K562 (cell line): ENCODE data around the gene TMEM143. TPM values are rescaled to one million over a fixed set of nuclear protein-coding genes. Genes with fewer than 3 reads are reported as not detected.

Experiments
- ATAC-seq: fragments of 200-7000 bp; cut with Tn5 transposase; 3 replicates; pipeline ENCODE4 v1.9.1; 2020; ENCODE audit warnings: moderate library complexity
- BruUV-seq: library from RNA; stranded (reverse); fragments of 400-500 nt; replicated peaks from 2 replicates; lab custom pipeline; 2021; lab: Mats Ljungman, UMichigan
- CTCF ChIA-PET: fragments of 300-600 bp; formaldehyde crosslinking; extraction: SDS; loops from one replicate; lab custom pipeline; 2021; ENCODE audit warnings: low intra/inter-chr PET ratio; lab: Yijun Ruan, JAX
- POLR2A ChIA-PET: fragments of 300-600, 350-650 bp; sonication (Branson Sonifier 250); formaldehyde crosslinking; extraction: SDS; loops from one replicate; lab custom pipeline; 2021; ENCODE audit warnings: antibody characterized with exemption, inconsistent platforms; lab: Yijun Ruan, JAX
- DNase-seq, 4 experiments: peaks; one replicate each; pipeline versions ENCODE4 v3.0.0 to v3.0.0-alpha.2; 2011 to 2018; ENCODE audit warnings: low spot score in 3 of 4, mixed read lengths in 3 of 4; ENCODE audit errors: extremely low read depth in 1 of 4
- FAIRE-seq: peaks from 2 replicates; lab custom pipeline; 2011; peaks lifted over from hg19 to GRCh38; lab: Jason Lieb, UNC
- H2AFZ ChIP-seq: 2 replicates; pipeline ENCODE4 v1.6.0; 2011; ENCODE audit warnings: low read depth, low read length, control low read depth, inconsistent platforms
- H3K27ac ChIP-seq: fragments of 200-600 bp; 3 replicates; pipeline ENCODE4 v1.8.0; 2011; ENCODE audit warnings: low read depth, mild to moderate bottlenecking, control low read depth, inconsistent platforms, low read length, moderate library complexity, mixed read lengths; ENCODE audit errors: extremely low read depth
- H3K27me3 ChIP-seq, 2 experiments: fragments of 300-600 bp in 1 of 2; 2 replicates in 1 of 2; 3 replicates in 1 of 2; pipeline versions ENCODE4 v1.6.0 to v1.8.0; 2011; ENCODE audit warnings: inconsistent platforms in 2 of 2, low read length in 2 of 2, mild to moderate bottlenecking in 1 of 2, mixed read lengths in 1 of 2, moderate library complexity in 1 of 2; ENCODE audit not compliant: control insufficient read depth in 2 of 2, insufficient read depth in 2 of 2
- H3K36me3 ChIP-seq: fragments of 300-600 bp; 3 replicates; pipeline ENCODE4 v1.8.0; 2011; ENCODE audit warnings: mild to moderate bottlenecking, low read length, inconsistent platforms; ENCODE audit not compliant: control insufficient read depth, insufficient read depth
- H3K4me1 ChIP-seq, 2 experiments: fragments of 200-600 bp in 1 of 2; replicated peaks in 1 of 2; 2 replicates in 1 of 2; 3 replicates in 1 of 2; pipeline versions ENCODE4 v1.5.1 to v1.8.0; 2011; ENCODE audit warnings: inconsistent platforms in 2 of 2, low read length in 2 of 2, mild to moderate bottlenecking in 1 of 2, mixed read lengths in 1 of 2, moderate library complexity in 1 of 2; ENCODE audit not compliant: control insufficient read depth in 2 of 2, insufficient read depth in 2 of 2
- H3K4me2 ChIP-seq: 2 replicates; pipeline ENCODE4 v1.6.1; 2011; ENCODE audit warnings: low read length, control low read depth, inconsistent platforms, mixed read lengths; ENCODE audit not compliant: insufficient read depth
- H3K4me3 ChIP-seq: fragments of 200-600 bp; sonication (generic), shearing (Covaris generic); 2 replicates; pipeline ENCODE4 v1.5.1; 2016; ENCODE audit warnings: control low read depth, inconsistent platforms
- H3K79me2 ChIP-seq: fragments of 200-600 bp; 3 replicates; pipeline ENCODE4 v1.8.0; 2011; ENCODE audit warnings: low read length, inconsistent platforms; ENCODE audit not compliant: control insufficient read depth, insufficient read depth
- H3K9ac ChIP-seq, 2 experiments: 2 replicates each; pipeline versions ENCODE4 v1.6.0 to v1.6.1; 2011; ENCODE audit warnings: low read depth in 2 of 2, low read length in 2 of 2, control low read depth in 1 of 2, inconsistent platforms in 1 of 2, mild to moderate bottlenecking in 1 of 2, mixed read lengths in 1 of 2; ENCODE audit not compliant: insufficient read depth in 1 of 2
- H3K9me1 ChIP-seq: one replicate; pipeline ENCODE4 v1.6.0; 2011; ENCODE audit warnings: inconsistent platforms, mild to moderate bottlenecking, low read length, moderate library complexity; ENCODE audit not compliant: control insufficient read depth, insufficient read depth
- H3K9me3 ChIP-seq: replicated peaks from 2 replicates; pipeline ENCODE4 v1.5.1; 2011; ENCODE audit warnings: low read depth, low read length, inconsistent platforms; ENCODE audit not compliant: control insufficient read depth, insufficient read depth
- H4K20me1 ChIP-seq: replicated peaks from 2 replicates; pipeline ENCODE4 v1.6.1; 2011; ENCODE audit warnings: low read length, inconsistent platforms, mixed read lengths; ENCODE audit not compliant: control insufficient read depth, insufficient read depth
- CCAR2 ChIP-seq: fragments of 200-400 bp; formaldehyde crosslinking; IDR thresholded peaks from 2 replicates; pipeline ENCODE4 v1.6.1; 2017; ENCODE audit warnings: mild to moderate bottlenecking, low read depth, low read length
- CREM ChIP-seq: IDR thresholded peaks from 2 replicates; pipeline ENCODE4 v1.6.1; 2014; ENCODE audit warnings: antibody characterized with exemption, low read depth
- FOXK1 ChIP-seq: sonication (generic); formaldehyde crosslinking; IDR thresholded peaks from 2 replicates; pipeline ENCODE4 v1.8.0; 2022; ENCODE audit warnings: missing genetic modification reagents, mild to moderate bottlenecking, borderline replicate concordance
- MCM5 ChIP-seq: fragments of 450-650 bp; IDR thresholded peaks from 2 replicates; pipeline ENCODE4 v1.6.1; 2016; ENCODE audit warnings: low read depth
- MEIS2 ChIP-seq: fragments of 450-650 bp; IDR thresholded peaks from 2 replicates; pipeline ENCODE4 v1.6.1; 2014; ENCODE audit warnings: mild to moderate bottlenecking; ENCODE audit not compliant: partially characterized antibody
- MYBL2 ChIP-seq, 2 experiments: fragments of 450-650 bp in 1 of 2; sonication (generic) in 1 of 2; formaldehyde crosslinking in 1 of 2; IDR thresholded peaks; 2 replicates each; pipeline versions ENCODE4 v1.6.1 to v1.8.1; 2017 to 2022; ENCODE audit warnings: borderline replicate concordance in 1 of 2, inconsistent platforms in 1 of 2, low read depth in 1 of 2, mild to moderate bottlenecking in 1 of 2, missing genetic modification reagents in 1 of 2, moderate library complexity in 1 of 2
- NFXL1 ChIP-seq: fragments of 450-650 bp; formaldehyde crosslinking; IDR thresholded peaks from 2 replicates; pipeline ENCODE4 v1.4.0; 2021; ENCODE audit warnings: mild to moderate bottlenecking
- PHB2 ChIP-seq: fragments of 450-650 bp; IDR thresholded peaks from 2 replicates; pipeline ENCODE4 v1.6.1; 2017; ENCODE audit warnings: low read depth
- RBM39 ChIP-seq: fragments of 200-400 bp; formaldehyde crosslinking; optimal IDR thresholded peaks from 2 replicates; pipeline ENCODE3; 2018; ENCODE audit warnings: low read depth, low read length
- STAT5B ChIP-seq: fragments of 250-450 bp; sonication (Bioruptor Pico); IDR thresholded peaks from 2 replicates; pipeline ENCODE4 v1.8.0; 2021; ENCODE audit warnings: mild to moderate bottlenecking, inconsistent platforms
- ZNF347 ChIP-seq: fragments of 450-650 bp; formaldehyde crosslinking; IDR thresholded peaks from 2 replicates; pipeline ENCODE4 v1.4.0; 2020; ENCODE audit warnings: low read depth, mild to moderate bottlenecking, moderate library complexity
- ZNF551 ChIP-seq: fragments of 250-450 bp; sonication (Bioruptor Pico); IDR thresholded peaks from 2 replicates; pipeline ENCODE4 v1.5.0; 2021; ENCODE audit warnings: mild to moderate bottlenecking, moderate library complexity
- WGBS: fragments of 100-300 bp; shearing (Covaris generic); methylation state at CpG from one replicate; pipeline ENCODE4 v1.1.6; 2016; ENCODE audit warnings: low coverage, mixed read lengths; ENCODE audit not compliant: insufficient coverage; ENCODE audit errors: missing lambda C conversion rate; 5-methylcytosine and 5-hydroxymethylcytosine counted together
- in situ Hi-C: fragments of 300-500 bp; cut with MboI; formaldehyde crosslinking; loops from 4 replicates; pipeline ENCODE4 v1.15.0; 2018; ENCODE audit warnings: inconsistent platforms, mixed read lengths
- intact Hi-C: fragments of 100-400 bp; cut with micrococcal nuclease; formaldehyde crosslinking; loops from 2 replicates; pipeline ENCODE4 v1.14.2; 2022
- polyA plus RNA-seq, 8 experiments: library from polyadenylated mRNA; depleted of rRNA in 4 of 8; stranded (reverse) in 5 of 8; unstranded in 3 of 8; fragments of >200 nt; fragmentation: Nextera tagmentation in 2 of 8; fragmentation: Illumina TruSeq in 1 of 8; extraction: Ambion mirVana in 2 of 8; extraction: Trizol in 1 of 8; gene quantifications; 2 replicates each; pipeline versions ENCODE4 v1.2.1 to v1.2.3, GENCODE V29; 2011 to 2014; ENCODE audit warnings: inconsistent platforms in 1 of 8, missing spikeins in 1 of 8
- total RNA-seq, 7 experiments: library from RNA; depleted of rRNA in 6 of 7; stranded (reverse); fragments of >200 nt in 6 of 7; fragmentation: Illumina TruSeq in 2 of 7; extraction: Trizol in 2 of 7; gene quantifications; 2 replicates each; pipeline versions ENCODE4 v1.2.1 to v1.2.3, GENCODE V29; 2011 to 2021; ENCODE audit warnings: low replicate concordance in 1 of 7
- TF ChIP-seq, protein P1 (sequence below): fragments of 450-650 bp; IDR thresholded peaks from 2 replicates; pipeline ENCODE4 v1.6.1; 2016; ENCODE audit warnings: missing biosample characterization, missing genetic modification characterization
- TF ChIP-seq, protein P2 (sequence below): fragments of 250-450 bp; sonication (Bioruptor Pico); IDR thresholded peaks from 2 replicates; pipeline ENCODE4 v1.5.0; 2021
- TF ChIP-seq, protein P3 (sequence below): fragments of 250-450 bp; sonication (Bioruptor Pico); IDR thresholded peaks from 2 replicates; pipeline ENCODE4 v1.8.0; 2021; ENCODE audit warnings: mild to moderate bottlenecking, moderate library complexity
- TF ChIP-seq, protein P4 (sequence below), 2 experiments: IDR thresholded peaks in 1 of 2; conservative IDR thresholded peaks in 1 of 2; 2 replicates each; pipeline ENCODE4 v1.6.1; 2016; ENCODE audit warnings: low read depth in 2 of 2, mild to moderate bottlenecking in 1 of 2, missing compliant biosample characterization in 1 of 2, missing genetic modification characterization in 1 of 2, moderate library complexity in 1 of 2

Gene TMEM143
- total and polyA plus RNA-seq, 9 of the 15 experiments (the other 6 are each of a cell fraction or from before 2014, with no cell fraction given) = 0.66 to 8.8 (median 4.3) TPM

DNA sequence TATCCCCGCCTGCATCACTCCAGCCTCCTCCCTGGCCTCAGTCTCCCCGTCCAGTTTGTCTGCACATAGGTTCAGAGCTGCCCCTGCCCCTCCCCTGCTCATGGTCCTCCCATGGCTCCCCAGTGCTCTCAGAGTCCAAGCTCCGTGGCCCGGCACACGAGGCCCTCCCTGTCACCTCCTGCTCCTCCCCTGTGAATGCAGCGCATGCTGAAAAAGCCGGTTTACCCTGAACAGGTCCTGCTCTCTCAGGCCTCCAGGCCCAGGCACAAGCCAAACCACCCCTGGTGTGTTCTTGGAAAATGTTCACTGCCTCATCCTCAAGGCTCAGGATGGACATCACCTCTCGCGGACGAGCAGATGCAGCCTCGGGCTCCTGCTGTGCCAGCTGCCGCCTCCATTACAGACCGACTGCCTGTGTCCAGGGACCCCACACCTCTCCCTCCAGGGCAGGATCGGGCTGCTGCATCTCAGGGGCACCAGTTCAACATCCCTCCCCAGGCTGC, 25.4 kb downstream of the TMEM143 start:
- intact Hi-C loops = no loop called here
- Histone ChIP-seq H3K9me3 (no peaks in the 10 kb centered on the region), H3K27me3 (no peaks in the 10 kb centered on the region), H3K9me1 (no peaks in the 10 kb centered on the region), H3K4me2 (no peak overlapping the region), H3K27ac (no peak overlapping the region), H2AFZ (no peak overlapping the region), H3K9ac (peak overlapping the region in 1 of 2 experiments; percentile 87; a peak in 2 of 4 replicates), H3K4me3 (no peak overlapping the region), H3K79me2 (no peaks in the 10 kb centered on the region), H3K36me3 (peaks cover 4% of the 10 kb centered on the region; the same call in 2 of the 3 replicates), H4K20me1 (no peaks in the 10 kb centered on the region), H3K4me1 (peaks cover 7 to 45% of the 10 kb centered on the region in 2 experiments; a peak in 4 of 5 replicates)
- CTCF ChIA-PET = no interaction called here
- no TSS peak for BruUV-seq
- in situ Hi-C loops = no loop called here
- POLR2A ChIA-PET = no interaction called here
- ATAC-seq = no peak
- 82% methylated on average over 11 of the region's 14 CpGs for WGBS
- no peak for DNase-seq
- FAIRE-seq = no peak
- TF ChIP-seq, protein P1, sequence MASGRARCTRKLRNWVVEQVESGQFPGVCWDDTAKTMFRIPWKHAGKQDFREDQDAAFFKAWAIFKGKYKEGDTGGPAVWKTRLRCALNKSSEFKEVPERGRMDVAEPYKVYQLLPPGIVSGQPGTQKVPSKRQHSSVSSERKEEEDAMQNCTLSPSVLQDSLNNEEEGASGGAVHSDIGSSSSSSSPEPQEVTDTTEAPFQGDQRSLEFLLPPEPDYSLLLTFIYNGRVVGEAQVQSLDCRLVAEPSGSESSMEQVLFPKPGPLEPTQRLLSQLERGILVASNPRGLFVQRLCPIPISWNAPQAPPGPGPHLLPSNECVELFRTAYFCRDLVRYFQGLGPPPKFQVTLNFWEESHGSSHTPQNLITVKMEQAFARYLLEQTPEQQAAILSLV (tag) = no peak
- TF ChIP-seq MEIS2 = no peak
- no peak for TF ChIP-seq NFXL1 (CRISPR knock-in tag)
- TF ChIP-seq ZNF551 (CRISPR knock-in tag) = no peak
- TF ChIP-seq, protein P2, sequence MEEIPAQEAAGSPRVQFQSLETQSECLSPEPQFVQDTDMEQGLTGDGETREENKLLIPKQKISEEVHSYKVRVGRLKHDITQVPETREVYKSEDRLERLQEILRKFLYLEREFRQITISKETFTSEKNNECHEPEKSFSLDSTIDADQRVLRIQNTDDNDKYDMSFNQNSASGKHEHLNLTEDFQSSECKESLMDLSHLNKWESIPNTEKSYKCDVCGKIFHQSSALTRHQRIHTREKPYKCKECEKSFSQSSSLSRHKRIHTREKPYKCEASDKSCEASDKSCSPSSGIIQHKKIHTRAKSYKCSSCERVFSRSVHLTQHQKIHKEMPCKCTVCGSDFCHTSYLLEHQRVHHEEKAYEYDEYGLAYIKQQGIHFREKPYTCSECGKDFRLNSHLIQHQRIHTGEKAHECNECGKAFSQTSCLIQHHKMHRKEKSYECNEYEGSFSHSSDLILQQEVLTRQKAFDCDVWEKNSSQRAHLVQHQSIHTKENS (CRISPR knock-in tag) = no peak
- TF ChIP-seq CCAR2 = no peak
- TF ChIP-seq MCM5 = no peak
- TF ChIP-seq ZNF347 (CRISPR knock-in tag) = no peak
- TF ChIP-seq, protein P3, sequence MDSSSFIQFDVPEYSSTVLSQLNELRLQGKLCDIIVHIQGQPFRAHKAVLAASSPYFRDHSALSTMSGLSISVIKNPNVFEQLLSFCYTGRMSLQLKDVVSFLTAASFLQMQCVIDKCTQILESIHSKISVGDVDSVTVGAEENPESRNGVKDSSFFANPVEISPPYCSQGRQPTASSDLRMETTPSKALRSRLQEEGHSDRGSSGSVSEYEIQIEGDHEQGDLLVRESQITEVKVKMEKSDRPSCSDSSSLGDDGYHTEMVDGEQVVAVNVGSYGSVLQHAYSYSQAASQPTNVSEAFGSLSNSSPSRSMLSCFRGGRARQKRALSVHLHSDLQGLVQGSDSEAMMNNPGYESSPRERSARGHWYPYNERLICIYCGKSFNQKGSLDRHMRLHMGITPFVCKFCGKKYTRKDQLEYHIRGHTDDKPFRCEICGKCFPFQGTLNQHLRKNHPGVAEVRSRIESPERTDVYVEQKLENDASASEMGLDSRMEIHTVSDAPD (CRISPR knock-in tag) = no peak
- no peak for TF ChIP-seq RBM39
- TF ChIP-seq FOXK1 (CRISPR knock-in tag) = no peak
- no peak for TF ChIP-seq MYBL2 (IDR thresholded peaks at IDR 0.05; ENCODE audit: low read depth)
- no peak for TF ChIP-seq MYBL2 (CRISPR knock-in tag; IDR thresholded peaks at IDR 0.05; ENCODE audit: borderline replicate concordance)
- no peak for TF ChIP-seq CREM
- TF ChIP-seq, protein P4, sequence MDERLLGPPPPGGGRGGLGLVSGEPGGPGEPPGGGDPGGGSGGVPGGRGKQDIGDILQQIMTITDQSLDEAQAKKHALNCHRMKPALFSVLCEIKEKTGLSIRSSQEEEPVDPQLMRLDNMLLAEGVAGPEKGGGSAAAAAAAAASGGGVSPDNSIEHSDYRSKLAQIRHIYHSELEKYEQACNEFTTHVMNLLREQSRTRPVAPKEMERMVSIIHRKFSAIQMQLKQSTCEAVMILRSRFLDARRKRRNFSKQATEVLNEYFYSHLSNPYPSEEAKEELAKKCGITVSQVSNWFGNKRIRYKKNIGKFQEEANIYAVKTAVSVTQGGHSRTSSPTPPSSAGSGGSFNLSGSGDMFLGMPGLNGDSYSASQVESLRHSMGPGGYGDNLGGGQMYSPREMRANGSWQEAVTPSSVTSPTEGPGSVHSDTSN (CRISPR knock-in tag; IDR thresholded peaks at IDR 0.05; ENCODE audit: low read depth) = no peak
- TF ChIP-seq, protein P4 (tag; conservative IDR thresholded peaks at IDR 0.05; ENCODE audit: low read depth) = no peak
- TF ChIP-seq PHB2 = no peak
- TF ChIP-seq STAT5B = no peak
